ENCODE data around the gene FAM120A. TPM values are rescaled to one million over a fixed set of nuclear protein-coding genes. Genes with fewer than 3 reads are reported as not detected.

FAM120A gene
- total RNA-seq, 1 experiment from 2014 or later: 70.5 TPM

GRCh38 chr9:93601666-93602065 is 150.2 kb downstream of the FAM120A start:
- BruUV-seq (replicated peaks): no TSS peak

GRCh38 chr9:93603011-93603410 is 151.5 kb downstream of the FAM120A start:
- no peak for DNase-seq (ENCODE audit: low read depth, low spot score)
- no peaks in the 10 kb centered on the region for H3K36me3 ChIP-seq (ENCODE audit: control insufficient read depth, insufficient read depth, low read length)
- BruUV-seq (replicated peaks): no TSS peak
- intact Hi-C loops (cut with micrococcal nuclease; ENCODE audit: unreplicated experiment) (no loop called here), in situ Hi-C loops (cut with HindIII; ENCODE audit: low pct_unique_long_range_greater_than_20kb, low sequenced_read_pairs) (no loop called here)
- no peaks in the 10 kb centered on the region for H3K4me1 ChIP-seq (ENCODE audit: control insufficient read depth, insufficient read depth, low read length)
- no peak overlapping the region for H3K4me3 ChIP-seq (ENCODE audit: low read depth in 2 of 2, low read length in 2 of 2)
- ATAC-seq: no peak
- no peaks in the 10 kb centered on the region for H3K27me3 ChIP-seq (ENCODE audit: control insufficient read depth, insufficient read depth, low read length)
- POLR2A ChIA-PET: no interaction called here
- CTCF ChIA-PET: no interaction called here
- H3K9me3 ChIP-seq (ENCODE audit: control insufficient read depth, insufficient read depth, low read depth, low read length): no peaks in the 10 kb centered on the region
- H3K27ac ChIP-seq (ENCODE audit: low read length): no peak overlapping the region
- no peak for TF ChIP-seq SIN3A (IDR thresholded peaks at IDR 0.05; ENCODE audit: borderline replicate concordance, insufficient read depth, low read depth, low read length)
- no peak for TF ChIP-seq CTCF (IDR thresholded peaks at IDR 0.05)
- TF ChIP-seq REST (IDR thresholded peaks at IDR 0.05; ENCODE audit: insufficient read depth in 1 of 2, low read depth in 2 of 2, low read length in 1 of 2): no peak
- no peak for TF ChIP-seq TCF7L2 (IDR thresholded peaks at IDR 0.05; ENCODE audit: low read depth, low read length)
- no peak for TF ChIP-seq POLR2AphosphoS5 (IDR thresholded peaks at IDR 0.05; ENCODE audit: low read depth, low read length)

More at GRCh38 chr9:93601666-93602065, 150.2 kb downstream of the FAM120A start:
- ChIA-PET CTCF (no interaction called here), POLR2A (no interaction called here)
- H3K27me3 ChIP-seq (ENCODE audit: control insufficient read depth, insufficient read depth, low read length): no peaks in the 10 kb centered on the region
- TF ChIP-seq REST (IDR thresholded peaks at IDR 0.05; ENCODE audit: insufficient read depth in 1 of 2, low read depth in 2 of 2, low read length in 1 of 2): no peak
- no peak for TF ChIP-seq TCF7L2 (IDR thresholded peaks at IDR 0.05; ENCODE audit: low read depth, low read length)
- TF ChIP-seq SIN3A (IDR thresholded peaks at IDR 0.05; ENCODE audit: borderline replicate concordance, insufficient read depth, low read depth, low read length): no peak
- no peak for TF ChIP-seq CTCF (IDR thresholded peaks at IDR 0.05)
- TF ChIP-seq POLR2AphosphoS5 (IDR thresholded peaks at IDR 0.05; ENCODE audit: low read depth, low read length): no peak
- H3K4me1 ChIP-seq (ENCODE audit: control insufficient read depth, insufficient read depth, low read length): no peaks in the 10 kb centered on the region
- ATAC-seq: no peak
- H3K9me3 ChIP-seq (ENCODE audit: control insufficient read depth, insufficient read depth, low read depth, low read length): no peaks in the 10 kb centered on the region
- H3K27ac ChIP-seq (ENCODE audit: low read length): no peak overlapping the region
- H3K36me3 ChIP-seq (ENCODE audit: control insufficient read depth, insufficient read depth, low read length): no peaks in the 10 kb centered on the region
- H3K4me3 ChIP-seq (ENCODE audit: low read depth in 2 of 2, low read length in 2 of 2): no peak overlapping the region
- in situ Hi-C loops (cut with HindIII; ENCODE audit: low pct_unique_long_range_greater_than_20kb, low sequenced_read_pairs): no loop called here
- no peak for DNase-seq (ENCODE audit: low read depth, low spot score)
- intact Hi-C loops (cut with micrococcal nuclease; ENCODE audit: unreplicated experiment): no loop called here
